Sciatic nerve (tissue), 2 donors: ENCODE measurements around the gene LY6G5C. TPM values are rescaled to one million over a fixed set of nuclear protein-coding genes. Genes with fewer than 3 reads are reported as not detected.

Experiments used
- ATAC-seq: fragments of 200-7000 bp; cut with Tn5 transposase; one replicate; pipeline ENCODE4 v1.9.1; 2020; ENCODE audit warnings: mild to moderate bottlenecking, moderate library complexity
- DNase-seq: peaks from one replicate; pipeline ENCODE4 v3.0.0-alpha.2; 2020; ENCODE audit warnings: low spot score
- intact Hi-C: fragments of 100-400 bp; cut with DNase I; formaldehyde crosslinking; loops from one replicate; pipeline ENCODE4 v1.14.2; 2022
- total RNA-seq: library from RNA; stranded (reverse); fragmentation: NEBNext Ultra II Directional; extraction: Animal tissue kit (Norgen Biotek cat#: 25700); gene quantifications from one replicate; pipeline ENCODE4 v1.2.1, GENCODE V29; 2021
- donor health status: DM: no; HTN: no; CAD: no.
- donor health status: DM: no; HTN: no; CAD: no.

LY6G5C gene
- total RNA-seq, 1 donor from 2014 or later = 2.1 TPM

DNA sequence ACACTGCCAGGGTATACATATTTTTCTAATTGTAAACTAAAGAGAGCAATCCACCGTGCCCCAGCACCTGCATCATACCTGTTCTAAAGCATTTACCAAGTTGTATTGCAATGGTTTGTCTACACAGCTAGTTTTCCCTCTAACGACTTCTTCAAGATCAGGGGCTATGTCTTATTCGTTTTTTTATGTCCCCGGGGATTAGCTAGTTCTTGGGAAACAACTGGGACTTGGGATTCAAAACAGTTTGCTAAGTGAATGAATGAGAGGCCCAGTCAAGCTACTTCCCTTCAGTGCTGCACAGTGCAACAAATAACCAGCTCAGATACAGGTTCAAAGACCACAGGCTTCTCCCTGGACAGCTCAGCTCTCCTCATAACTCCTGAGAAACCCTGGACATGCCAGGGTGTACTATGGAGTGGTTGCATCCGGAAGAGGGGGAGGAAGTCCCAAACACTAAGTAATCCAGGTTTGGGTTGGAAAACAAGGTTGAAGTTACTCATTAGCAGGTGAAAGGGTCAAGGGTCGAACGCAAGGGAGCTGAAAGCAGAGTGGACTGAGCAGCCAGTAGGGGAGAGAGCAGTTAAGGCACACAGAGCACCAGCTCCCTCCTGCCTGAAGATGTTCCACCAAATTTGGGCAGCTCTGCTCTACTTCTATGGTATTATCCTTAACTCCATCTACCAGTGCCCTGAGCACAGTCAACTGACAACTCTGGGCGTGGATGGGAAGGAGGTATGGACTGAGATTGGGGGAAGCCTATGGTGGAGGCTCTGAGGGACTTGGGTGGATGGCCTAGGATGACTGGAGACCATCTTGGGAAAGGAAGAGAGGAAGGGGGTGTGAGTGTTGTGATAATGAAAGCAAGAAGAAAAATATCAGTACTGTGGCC, 25.3 kb downstream of the LY6G5C start, which contains the start of gene APOM:
Gene APOM, plus strand, starts transcription at position 546 of the 889 bp plus-strand sequence. Its CDS starts 73 bp downstream, at position 619.
- intact Hi-C loops = no loop called here
- ATAC-seq (no peak), DNase-seq (no peak)

DNA sequence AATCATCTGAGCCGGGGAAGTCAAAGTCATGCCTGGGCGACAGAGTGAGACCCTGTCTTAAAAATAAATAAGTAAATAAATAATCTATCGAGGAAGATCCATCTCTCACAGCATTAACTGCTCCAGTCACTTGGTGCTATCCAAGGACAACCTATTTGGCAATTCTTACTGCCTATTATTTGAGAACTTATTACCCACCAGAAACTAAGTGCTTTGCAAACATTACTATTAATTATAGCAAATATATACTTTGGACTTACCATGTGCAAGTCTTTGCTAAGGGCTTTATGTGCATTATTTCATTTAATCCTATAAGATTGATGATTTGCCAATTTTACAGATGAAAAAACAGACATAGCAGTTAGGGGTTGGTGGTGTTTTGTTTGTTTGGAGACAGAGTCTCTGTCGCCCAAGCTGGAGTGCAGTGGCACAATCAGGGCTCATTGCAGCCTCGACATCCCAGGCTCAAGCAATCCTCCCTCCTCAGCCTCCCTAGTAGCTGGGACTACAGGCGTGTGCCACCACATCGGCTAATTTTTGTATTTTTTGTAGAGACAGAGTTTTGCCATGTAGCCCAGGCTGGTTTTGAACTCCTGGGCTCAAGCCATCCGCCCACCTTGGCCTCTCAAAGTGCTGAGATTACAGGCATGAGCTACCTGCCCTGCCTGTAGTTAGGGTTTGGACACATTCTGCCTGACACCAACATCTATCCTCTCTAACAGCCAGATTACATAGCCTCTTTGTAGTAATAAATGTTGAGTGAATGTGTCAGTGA, 26.1 kb downstream of the LY6G5C start:
- DNase-seq (no peak), ATAC-seq (no peak)
- intact Hi-C loops = no loop called here

DNA sequence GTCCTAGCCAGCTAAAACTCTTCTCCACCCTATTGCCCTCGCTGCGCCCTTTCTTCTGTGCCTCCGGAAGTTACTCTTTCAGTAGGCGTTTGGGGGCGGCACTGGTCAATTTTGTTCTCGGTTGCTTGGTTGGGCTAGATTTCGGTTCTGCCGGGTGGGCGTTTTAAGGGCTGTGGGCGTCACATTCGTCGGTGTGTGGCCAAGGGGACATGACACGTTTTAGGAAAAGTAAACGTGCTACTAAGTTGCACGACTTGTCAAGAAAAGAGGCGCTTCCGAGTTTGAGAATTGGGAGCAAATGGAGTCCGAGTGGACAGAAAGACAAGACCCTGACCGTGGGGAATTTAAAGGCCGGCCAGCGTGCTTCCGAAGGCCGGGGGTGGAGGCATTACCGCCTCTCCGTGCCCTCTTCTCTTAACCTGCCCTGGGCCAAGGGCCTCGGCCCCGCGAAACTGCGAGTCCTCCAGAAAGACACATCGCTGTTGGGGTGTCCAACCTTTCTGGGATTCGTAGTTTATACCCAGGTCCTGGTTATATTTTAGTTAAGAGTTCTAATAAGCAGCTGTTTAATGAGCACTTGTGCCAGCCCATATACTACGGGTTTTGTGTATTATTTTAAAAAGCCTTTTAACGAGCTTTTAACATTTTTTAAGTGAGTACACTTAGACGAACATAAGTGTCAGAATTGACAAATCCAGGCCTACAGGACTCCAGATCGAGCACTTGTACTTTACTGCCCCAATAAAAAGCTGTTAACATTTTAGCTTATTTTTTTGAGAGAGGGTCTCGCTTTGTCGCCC, 27.7 kb downstream of the LY6G5C start:
- ATAC-seq (peak; percentile 86), DNase-seq (peak; percentile 91)
- intact Hi-C loops = no loop called here

DNA sequence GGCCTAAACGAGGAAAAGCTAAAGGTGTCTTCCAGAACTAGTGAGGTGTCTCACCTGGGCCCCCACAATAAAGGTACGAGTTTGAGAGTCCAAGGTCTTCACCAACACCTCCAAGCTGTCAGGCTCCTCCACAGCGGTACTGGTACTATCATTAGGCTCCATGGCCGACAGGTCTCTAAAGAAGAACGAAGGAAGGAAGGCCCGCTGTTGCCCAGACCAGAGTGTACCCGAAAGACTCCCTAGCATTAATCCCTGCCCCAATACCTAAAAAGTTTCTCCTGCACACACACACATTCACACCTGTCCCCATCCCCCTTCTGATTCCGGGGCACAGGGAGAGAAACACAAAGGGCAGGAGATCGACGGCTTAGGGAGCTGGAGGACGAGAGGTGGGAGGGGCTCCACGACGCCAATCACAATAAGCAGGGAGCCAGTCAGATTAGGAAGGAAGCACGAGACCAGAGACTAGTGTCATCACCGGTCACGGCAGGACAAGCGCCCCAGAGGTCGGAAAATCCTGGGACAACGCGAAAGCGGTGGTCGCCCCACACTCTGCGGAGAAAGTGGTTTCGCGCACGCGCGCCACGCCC, 29.2 kb downstream of the LY6G5C start:
- ATAC-seq (peak; percentile 80), DNase-seq (no peak)
- intact Hi-C loops = no loop called here

DNA sequence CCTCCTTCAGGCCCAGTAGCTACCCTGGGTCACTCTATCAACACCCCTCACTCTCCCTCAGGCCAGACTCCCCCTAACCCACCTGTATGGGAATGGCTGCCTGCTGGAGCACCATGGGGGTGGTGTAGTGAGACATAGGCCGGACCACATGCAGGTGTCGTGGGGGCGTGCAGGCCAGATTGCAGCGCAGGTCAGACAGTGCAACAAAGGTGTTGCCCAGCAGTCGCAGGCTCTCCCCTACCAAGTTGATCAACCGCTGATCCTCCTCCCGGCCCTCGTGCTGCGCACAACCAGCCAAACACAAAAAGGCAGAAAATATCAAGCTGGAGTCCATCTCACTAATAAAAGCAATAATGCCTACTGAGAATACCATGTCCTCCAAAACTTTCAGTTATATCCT, 35.5 kb downstream of the LY6G5C start:
- intact Hi-C loops = no loop called here

GRCh38 chr6:31643818-31644454, 36.9 kb downstream of the LY6G5C start:
- peak; percentile 5 for ATAC-seq
- no peak for DNase-seq
- intact Hi-C loops = no loop called here

More for the DNA sequence above, 35.5 kb downstream of the LY6G5C start:
- no peak for ATAC-seq
- no peak for DNase-seq

DNA sequence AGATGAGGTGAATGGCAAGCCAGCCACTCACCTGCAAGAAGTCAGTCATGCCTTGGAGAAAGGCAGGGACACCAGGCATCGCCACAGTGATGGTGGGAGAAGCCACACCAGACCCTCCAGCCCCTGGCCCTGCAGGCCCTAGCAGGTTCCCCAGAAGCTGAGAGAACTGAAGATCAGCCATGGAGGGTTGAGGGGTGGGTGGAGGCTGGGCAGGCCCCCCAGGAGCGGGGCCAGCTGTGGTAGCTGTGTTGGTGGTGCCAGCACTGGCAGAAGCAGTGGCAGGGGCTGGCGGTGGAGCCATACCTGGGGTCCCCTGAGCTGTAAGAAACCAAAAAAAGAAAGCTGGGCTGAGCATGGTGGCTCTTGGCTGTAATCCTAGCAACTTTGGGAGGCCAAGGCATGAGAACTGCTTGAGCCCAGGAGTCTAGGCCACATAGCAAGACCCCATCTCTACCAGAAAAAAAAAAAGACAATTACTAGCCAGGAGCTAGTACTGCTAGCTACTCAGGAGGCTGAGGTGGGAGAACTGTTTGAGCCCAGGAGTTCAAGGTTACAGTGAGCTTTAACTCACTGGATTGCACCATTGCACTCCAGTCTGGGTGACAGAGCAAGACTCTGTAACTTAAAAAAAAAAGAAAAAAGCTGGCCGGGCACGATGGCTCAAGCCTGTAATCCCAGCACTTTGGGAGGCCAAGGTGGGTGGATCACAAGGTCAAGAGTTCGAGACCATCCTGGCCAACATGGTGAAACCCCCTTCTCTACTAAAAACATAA, 37.9 kb downstream of the LY6G5C start:
- DNase-seq (no peak), ATAC-seq (no peak)
- intact Hi-C loops = no loop called here

DNA sequence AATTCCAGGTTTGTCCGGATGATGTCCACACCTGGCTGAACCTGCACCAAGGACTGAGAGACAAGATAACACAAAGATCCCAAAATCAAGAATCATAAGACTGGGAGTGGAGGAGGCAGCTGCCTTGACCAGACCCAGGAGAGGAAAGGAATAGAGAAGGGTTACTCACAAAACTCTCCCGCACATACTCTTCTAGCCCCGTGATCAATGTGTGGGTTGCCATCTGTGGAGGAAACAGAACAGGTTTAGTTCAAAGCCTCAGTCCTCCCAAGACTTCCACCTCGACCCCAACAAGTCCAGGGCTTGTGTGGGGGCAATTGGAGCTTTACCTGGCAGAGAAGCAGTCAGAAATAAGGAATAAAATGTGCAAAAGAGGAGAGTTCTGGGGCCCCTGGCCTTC, 39.5 kb downstream of the LY6G5C start:
- DNase-seq (no peak), ATAC-seq (no peak)
- intact Hi-C loops = no loop called here

GRCh38 chr6:31640612-31641011, 40.3 kb downstream of the LY6G5C start:
- ATAC-seq = no peak

GRCh38 chr6:31639449-31639861, 41.4 kb downstream of the LY6G5C start:
- no peak for DNase-seq
- no peak for ATAC-seq
- intact Hi-C loops = no loop called here

More at GRCh38 chr6:31640612-31641011, 40.3 kb downstream of the LY6G5C start:
- intact Hi-C loops = no loop called here
- DNase-seq = no peak

- intact Hi-C loops = no loop called here
- ATAC-seq = no peak
- DNase-seq = no peak
These were observed 41.8 kb downstream of the LY6G5C start for GRCh38 chr6:31639043-31639442.

DNA sequence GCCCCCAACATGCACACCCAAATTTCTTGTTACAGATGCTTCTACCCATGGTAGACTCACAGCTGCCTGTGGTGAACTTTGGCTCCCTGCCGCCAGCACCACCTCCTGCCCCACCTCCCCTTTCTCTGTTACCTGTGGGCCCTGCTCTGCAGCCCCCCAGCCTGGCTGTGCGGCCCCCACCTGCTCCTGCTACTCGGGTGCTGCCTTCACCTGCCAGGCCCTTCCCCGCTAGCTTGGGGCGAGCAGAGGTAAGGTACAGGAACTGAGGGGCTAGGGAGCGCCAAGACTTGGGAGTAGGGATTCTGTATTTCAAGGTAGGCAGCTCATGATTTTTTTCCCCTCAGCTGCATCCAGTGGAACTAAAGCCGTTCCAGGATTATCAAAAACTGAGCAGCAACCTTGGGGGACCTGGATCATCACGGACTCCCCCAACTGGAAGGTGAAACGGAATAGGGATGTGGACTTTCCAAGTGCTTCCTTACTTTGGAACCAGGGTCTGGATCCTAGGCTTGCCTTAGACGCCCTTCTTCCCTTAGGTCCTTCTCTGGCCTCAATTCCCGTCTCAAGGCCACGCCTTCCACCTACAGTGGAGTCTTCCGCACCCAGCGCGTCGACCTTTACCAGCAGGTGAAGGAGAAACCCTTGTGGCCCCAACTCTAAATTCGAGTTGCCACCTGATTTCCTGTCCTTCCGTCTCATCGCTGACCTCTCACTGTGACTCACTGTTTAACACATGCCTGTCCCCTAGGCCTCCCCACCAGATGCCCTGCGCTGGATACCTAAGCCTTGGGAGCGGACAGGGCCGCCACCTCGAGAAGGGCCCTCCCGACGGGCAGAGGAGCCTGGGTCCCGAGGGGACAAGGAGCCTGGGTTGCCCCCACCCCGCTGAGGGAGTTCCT, 43.9 kb downstream of the LY6G5C start:
- DNase-seq (no peak), ATAC-seq (no peak)
- intact Hi-C loops = no loop called here

DNA sequence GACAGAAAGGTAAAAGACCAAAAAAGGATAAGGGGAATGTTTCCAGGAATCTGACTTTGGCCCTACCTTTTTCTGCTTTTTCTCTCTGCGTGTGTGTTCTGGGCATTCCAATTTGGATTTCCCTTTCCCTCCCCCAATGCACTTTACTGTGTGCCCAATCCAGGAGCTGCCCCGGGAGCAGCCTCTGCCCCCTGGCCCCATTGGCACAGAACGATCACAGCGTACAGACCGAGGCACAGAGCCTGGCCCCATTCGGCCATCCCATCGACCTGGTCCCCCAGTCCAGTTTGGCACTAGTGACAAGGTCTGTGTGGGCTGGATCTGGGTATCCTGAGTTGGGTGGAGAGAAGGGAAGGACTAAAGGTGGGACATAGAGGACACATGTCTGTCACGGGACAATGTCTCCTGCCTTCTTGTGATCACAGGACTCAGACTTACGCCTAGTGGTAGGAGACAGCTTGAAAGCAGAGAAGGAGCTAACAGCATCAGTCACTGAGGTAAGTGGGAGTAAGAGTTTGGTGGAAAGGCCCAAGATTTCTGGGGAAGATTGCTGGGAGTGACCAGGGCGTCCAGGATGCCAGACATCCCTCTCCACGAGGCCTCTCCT, 45.8 kb downstream of the LY6G5C start:
- ATAC-seq = no peak
- intact Hi-C loops = no loop called here
- DNase-seq = no peak

- intact Hi-C loops = no loop called here
- ATAC-seq = no peak
- no peak for DNase-seq
These were observed 46.7 kb downstream of the LY6G5C start for GRCh38 chr6:31634131-31634530.

DNA sequence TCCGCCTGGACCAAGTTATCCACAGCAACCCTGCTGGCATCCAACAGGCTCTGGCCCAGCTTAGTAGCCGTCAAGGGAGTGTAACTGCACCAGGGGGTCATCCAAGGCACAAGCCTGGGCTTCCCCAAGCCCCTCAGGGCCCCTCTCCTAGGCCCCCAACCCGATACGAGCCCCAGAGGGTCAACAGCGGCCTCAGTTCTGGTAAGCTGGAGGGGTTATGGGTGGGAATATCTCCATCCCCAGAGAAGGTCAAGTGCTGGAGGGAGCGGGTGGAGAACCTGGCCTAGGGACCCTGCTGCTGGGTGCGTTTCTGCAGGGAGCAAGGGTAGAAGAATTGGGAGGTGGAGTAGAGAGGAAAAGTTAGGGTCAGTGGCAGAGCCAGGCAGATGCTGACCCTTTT, 47.4 kb downstream of the LY6G5C start:
- ATAC-seq (no peak), DNase-seq (no peak)
- intact Hi-C loops = no loop called here

DNA sequence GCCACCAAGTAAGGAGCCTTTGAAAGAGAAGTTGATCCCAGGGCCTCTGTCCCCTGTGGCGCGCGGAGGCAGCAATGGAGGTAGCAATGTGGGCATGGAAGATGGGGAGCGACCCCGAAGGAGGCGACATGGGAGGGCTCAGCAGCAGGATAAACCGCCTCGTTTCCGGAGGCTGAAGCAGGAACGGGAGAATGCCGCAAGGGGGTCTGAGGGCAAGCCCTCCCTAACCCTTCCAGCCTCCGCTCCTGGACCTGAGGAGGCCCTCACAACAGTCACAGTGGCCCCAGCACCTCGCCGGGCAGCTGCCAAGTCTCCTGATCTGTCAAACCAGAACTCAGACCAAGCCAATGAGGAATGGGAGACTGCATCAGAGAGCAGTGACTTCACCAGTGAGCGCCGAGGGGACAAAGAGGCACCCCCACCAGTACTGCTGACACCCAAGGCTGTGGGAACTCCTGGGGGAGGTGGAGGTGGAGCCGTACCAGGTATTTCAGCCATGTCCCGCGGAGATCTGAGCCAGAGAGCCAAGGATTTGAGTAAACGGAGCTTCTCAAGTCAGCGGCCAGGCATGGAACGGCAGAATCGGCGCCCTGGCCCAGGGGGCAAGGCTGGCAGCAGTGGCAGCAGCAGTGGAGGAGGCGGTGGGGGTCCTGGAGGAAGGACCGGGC, 48.5 kb downstream of the LY6G5C start:
- no peak for DNase-seq
- intact Hi-C loops = no loop called here
- peak; percentile 6 for ATAC-seq
